OCI-LY1 (cell line): ENCODE results near the gene ROCK2.

Experiments used
- H2AFZ ChIP-seq: fragments of 200-600 bp; sonication (generic), shearing (Covaris generic); 2 replicates; pipeline ENCODE4 v1.6.0; 2014; ENCODE audit warnings: antibody characterized with exemption, mild to moderate bottlenecking, low read length
- H3F3A ChIP-seq: fragments of 200-600 bp; sonication (generic), shearing (Covaris generic); 2 replicates; pipeline ENCODE4 v1.6.0; 2014; ENCODE audit warnings: mild to moderate bottlenecking, antibody characterized with exemption, low read length, moderate library complexity; ENCODE audit not compliant: insufficient read depth
- H3K27ac ChIP-seq: fragments of 200-600 bp; sonication (generic); 2 replicates; pipeline ENCODE4 v1.5.1; 2014; ENCODE audit warnings: low read length, mixed run types, mild to moderate bottlenecking, low read depth; ENCODE audit not compliant: poor library complexity, severe bottlenecking
- H3K27me3 ChIP-seq: fragments of 200-600 bp; sonication (generic); 2 replicates; pipeline ENCODE4 v1.6.0; 2014; ENCODE audit warnings: antibody characterized with exemption, mild to moderate bottlenecking, low read length, moderate library complexity; ENCODE audit not compliant: insufficient read depth
- H3K36me3 ChIP-seq: fragments of 200-600 bp; sonication (generic); 2 replicates; pipeline ENCODE4 v1.6.1; 2014; ENCODE audit warnings: mild to moderate bottlenecking, antibody characterized with exemption, low read length, moderate library complexity, mixed read lengths; ENCODE audit not compliant: insufficient read depth
- H3K4me1 ChIP-seq: fragments of 200-600 bp; sonication (generic); 2 replicates; pipeline ENCODE4 v1.5.1; 2014; ENCODE audit warnings: mild to moderate bottlenecking, low read length, moderate library complexity; ENCODE audit not compliant: insufficient read depth, severe bottlenecking
- H3K4me2 ChIP-seq: fragments of 200-600 bp; sonication (generic), shearing (Covaris generic); 2 replicates; pipeline ENCODE4 v1.6.1; 2014; ENCODE audit warnings: low read length
- H3K4me3 ChIP-seq: fragments of 200-600 bp; sonication (generic); 2 replicates; pipeline ENCODE4 v1.5.1; 2014; ENCODE audit warnings: low read length, low read depth, mild to moderate bottlenecking, mixed read lengths; ENCODE audit not compliant: poor library complexity, severe bottlenecking
- H3K79me2 ChIP-seq: fragments of 200-600 bp; shearing (Covaris generic); 2 replicates; pipeline ENCODE4 v1.6.1; 2016; ENCODE audit warnings: mixed run types, low read length, mixed read lengths; ENCODE audit not compliant: insufficient read depth
- H3K9ac ChIP-seq: fragments of 200-600 bp; sonication (generic), shearing (Covaris generic); 2 replicates; pipeline ENCODE4 v1.6.1; 2014; ENCODE audit warnings: mild to moderate bottlenecking, low read length, mixed read lengths
- H3K9me2 ChIP-seq: fragments of 200-600 bp; sonication (generic), shearing (Covaris generic); 2 replicates; pipeline ENCODE4 v1.6.1; 2014; ENCODE audit warnings: low read depth, mild to moderate bottlenecking, low read length, mixed read lengths
- H3K9me3 ChIP-seq: fragments of 200-600 bp; shearing (Covaris generic); 2 replicates; pipeline ENCODE4 v1.6.1; 2014; ENCODE audit warnings: low read length, mixed read lengths
- H4K20me1 ChIP-seq: fragments of 200-600 bp; sonication (generic), shearing (Covaris generic); 2 replicates; pipeline ENCODE4 v1.6.0; 2016; ENCODE audit warnings: mild to moderate bottlenecking, low read length; ENCODE audit not compliant: insufficient read depth
- CTCF ChIP-seq: fragments of 200-600 bp; sonication (generic), shearing (Covaris generic); IDR thresholded peaks from 2 replicates; pipeline ENCODE4 v1.5.1; 2017; ENCODE audit warnings: mild to moderate bottlenecking, antibody characterized with exemption, low read length, moderate library complexity, mixed read lengths
- EZH2 ChIP-seq: fragments of 200-600 bp; sonication (generic), shearing (Covaris generic); IDR thresholded peaks from 2 replicates; pipeline ENCODE4 v1.8.0; 2017; ENCODE audit warnings: borderline replicate concordance, mixed run types, mild to moderate bottlenecking, antibody characterized with exemption, low read length, moderate library complexity, mixed read lengths

ROCK2 gene

GRCh38 chr2:11222845-11223244, 121.6 kb downstream of the ROCK2 start:
- H3F3A ChIP-seq = no peaks in the 10 kb centered on the region
- no peaks in the 10 kb centered on the region for H3K9me2 ChIP-seq
- H3K27ac ChIP-seq = no peak overlapping the region
- no peaks in the 10 kb centered on the region for H3K4me1 ChIP-seq
- no peaks in the 10 kb centered on the region for H3K9me3 ChIP-seq
- H3K36me3 ChIP-seq = peaks cover 3% of the 10 kb centered on the region; the same call in 1 of the 2 replicates
- TF ChIP-seq CTCF (no peak), EZH2 (no peak)
- H3K4me3 ChIP-seq = no peak overlapping the region
- H2AFZ ChIP-seq = no peak overlapping the region
- no peak overlapping the region for H3K9ac ChIP-seq
- H3K79me2 ChIP-seq = no peaks in the 10 kb centered on the region
- no peaks in the 10 kb centered on the region for H3K27me3 ChIP-seq
- no peak overlapping the region for H3K4me2 ChIP-seq
- H4K20me1 ChIP-seq = no peaks in the 10 kb centered on the region

GRCh38 chr2:11220445-11220844, 124.0 kb downstream of the ROCK2 start:
- Histone ChIP-seq H3K4me3 (no peak overlapping the region), H3K27me3 (no peaks in the 10 kb centered on the region), H3K9ac (no peak overlapping the region), H3K4me1 (no peaks in the 10 kb centered on the region), H3F3A (no peaks in the 10 kb centered on the region), H3K4me2 (no peak overlapping the region), H4K20me1 (no peaks in the 10 kb centered on the region), H3K9me3 (no peaks in the 10 kb centered on the region), H3K79me2 (no peaks in the 10 kb centered on the region), H3K27ac (no peak overlapping the region), H3K36me3 (peaks cover 12% of the 10 kb centered on the region), H3K9me2 (no peaks in the 10 kb centered on the region), H2AFZ (no peak overlapping the region)
- TF ChIP-seq EZH2 (no peak), CTCF (no peak)

GRCh38 chr2:11215407-11215806, 129.0 kb downstream of the ROCK2 start:
- no peaks in the 10 kb centered on the region; the same call in 1 of the 2 replicates for H3F3A ChIP-seq
- H3K9me2 ChIP-seq = no peaks in the 10 kb centered on the region
- H3K4me1 ChIP-seq = no peaks in the 10 kb centered on the region
- H3K36me3 ChIP-seq = peaks cover 21% of the 10 kb centered on the region
- no peak overlapping the region for H3K9ac ChIP-seq
- TF ChIP-seq CTCF = no peak
- no peak for TF ChIP-seq EZH2
- no peaks in the 10 kb centered on the region for H4K20me1 ChIP-seq
- no peaks in the 10 kb centered on the region for H3K9me3 ChIP-seq
- H3K4me2 ChIP-seq = no peak overlapping the region
- no peaks in the 10 kb centered on the region for H3K79me2 ChIP-seq
- H3K27ac ChIP-seq = no peak overlapping the region
- no peak overlapping the region for H3K4me3 ChIP-seq
- H2AFZ ChIP-seq = no peak overlapping the region
- H3K27me3 ChIP-seq = no peaks in the 10 kb centered on the region
